Measurements from ENCODE around the gene MGLL. TPM values are rescaled to one million over a fixed set of nuclear protein-coding genes. Genes with fewer than 3 reads are reported as not detected.

The MGLL gene
- total and polyA plus RNA-seq, 2 donors (not counting 1 experiment from before 2014, with no cell fraction given): 1.7 to 6.9 TPM

- intact Hi-C loops (cut with micrococcal nuclease): loop anchor here (5.0 to 10.0 kb wide), 5 partner anchors 56 to 1666 kb away; partner anchors contain the start of genes MCM2, MGLL, SLC41A3 and TPRA1
- Histone ChIP-seq H2AFZ (ENCODE audit: insufficient read depth, low read depth, low read length, poor library complexity, severe bottlenecking) (peak overlapping the region; percentile 36), H3K27ac (ENCODE audit: low read length in 2 of 2) (no peak overlapping the region), H3K4me1 (ENCODE audit: control insufficient read depth in 2 of 2, insufficient read depth in 2 of 2, low read length in 2 of 2) (peaks cover 27 to 36% of the 10 kb centered on the region in 2 donors), H3K36me3 (replicated peaks in 1 of 2; ENCODE audit: control extremely low read depth in 1 of 2, control insufficient read depth in 1 of 2, extremely low read depth in 1 of 2, insufficient read depth in 2 of 2, low read length in 1 of 2) (no peaks in the 10 kb centered on the region), H3K9me3 (ENCODE audit: control extremely low read depth in 1 of 3, control insufficient read depth in 2 of 3, insufficient read depth in 1 of 3, low read length in 2 of 3) (no peaks in the 10 kb centered on the region), H3K27me3 (replicated peaks in 1 of 4; ENCODE audit: control extremely low read depth in 1 of 4, control insufficient read depth in 3 of 4, insufficient read depth in 4 of 4, low read length in 3 of 4) (no peaks in the 10 kb centered on the region), H3K4me3 (ENCODE audit: control extremely low read depth in 1 of 5, extremely low read depth in 1 of 5, insufficient read depth in 1 of 5, low read depth in 2 of 5, low read length in 4 of 5) (no peak overlapping the region), H3K79me2 (ENCODE audit: control insufficient read depth, insufficient read depth, low read length) (no peaks in the 10 kb centered on the region), H4K20me1 (ENCODE audit: control insufficient read depth, insufficient read depth, low read length, poor library complexity, severe bottlenecking) (no peaks in the 10 kb centered on the region), H3K9ac (ENCODE audit: low read length) (no peak overlapping the region), H3K4me2 (replicated peaks; ENCODE audit: low read depth, low read length, poor library complexity, severe bottlenecking) (peak overlapping the region; percentile 29)
- 3% methylated on average over 7 of the region's 12 CpGs for WGBS (ENCODE audit: insufficient coverage)
- DNase-seq (peak; percentile 32), ATAC-seq (ENCODE audit: low read depth) (no peak)
- ChIA-PET POLR2A (interaction anchor here (1.2 kb wide), 1 partner anchor 78 kb away, joined by 3 read pairs; no protein-coding TSS in a partner anchor), CTCF (interaction anchor here (0.7 to 1.4 kb wide), 8 partner anchors 12 to 209 kb away, joined by 3 read pairs; no protein-coding TSS in a partner anchor)
- no peaks in the 10 kb centered on the region for H3K9me3 Mint-ChIP-seq (ENCODE audit: insufficient read depth)
- H3K27me3 Mint-ChIP-seq: no peaks in the 10 kb centered on the region
- TF ChIP-seq EZH2 (IDR thresholded peaks at IDR 0.05; ENCODE audit: borderline replicate concordance, insufficient read depth, low read depth, low read length, poor library complexity, severe bottlenecking): no peak
- H3K4me1 Mint-ChIP-seq: peaks cover 53% of the 10 kb centered on the region
- peak overlapping the region; percentile 46 for H3K4me3 Mint-ChIP-seq
- peak overlapping the region; percentile 43 for H3K27ac Mint-ChIP-seq
Measured at GRCh38 chr3:127750226-127751031, 71.9 kb downstream of the MGLL start.

GRCh38 chr3:127749787-127750225, 72.5 kb downstream of the MGLL start:
- Histone ChIP-seq H3K4me3 (ENCODE audit: control extremely low read depth in 1 of 5, extremely low read depth in 1 of 5, insufficient read depth in 1 of 5, low read depth in 2 of 5, low read length in 4 of 5) (no peak overlapping the region), H2AFZ (ENCODE audit: insufficient read depth, low read depth, low read length, poor library complexity, severe bottlenecking) (peak overlapping the region; percentile 36), H3K27ac (ENCODE audit: low read length in 2 of 2) (no peak overlapping the region), H3K4me1 (ENCODE audit: control insufficient read depth in 2 of 2, insufficient read depth in 2 of 2, low read length in 2 of 2) (peaks cover 20 to 29% of the 10 kb centered on the region in 2 donors), H3K79me2 (ENCODE audit: control insufficient read depth, insufficient read depth, low read length) (no peaks in the 10 kb centered on the region), H3K4me2 (replicated peaks; ENCODE audit: low read depth, low read length, poor library complexity, severe bottlenecking) (peak overlapping the region; percentile 29), H3K36me3 (replicated peaks in 1 of 2; ENCODE audit: control extremely low read depth in 1 of 2, control insufficient read depth in 1 of 2, extremely low read depth in 1 of 2, insufficient read depth in 2 of 2, low read length in 1 of 2) (no peaks in the 10 kb centered on the region), H3K9ac (ENCODE audit: low read length) (no peak overlapping the region), H3K9me3 (ENCODE audit: control extremely low read depth in 1 of 3, control insufficient read depth in 2 of 3, insufficient read depth in 1 of 3, low read length in 2 of 3) (no peaks in the 10 kb centered on the region), H3K27me3 (replicated peaks in 1 of 4; ENCODE audit: control extremely low read depth in 1 of 4, control insufficient read depth in 3 of 4, insufficient read depth in 4 of 4, low read length in 3 of 4) (no peaks in the 10 kb centered on the region), H4K20me1 (ENCODE audit: control insufficient read depth, insufficient read depth, low read length, poor library complexity, severe bottlenecking) (no peaks in the 10 kb centered on the region)
- H3K27me3 Mint-ChIP-seq: no peaks in the 10 kb centered on the region
- no peaks in the 10 kb centered on the region for H3K9me3 Mint-ChIP-seq (ENCODE audit: insufficient read depth)
- TF ChIP-seq EZH2 (IDR thresholded peaks at IDR 0.05; ENCODE audit: borderline replicate concordance, insufficient read depth, low read depth, low read length, poor library complexity, severe bottlenecking) (no peak), CTCF (IDR thresholded peaks at IDR 0.05) (no peak)
- ATAC-seq (ENCODE audit: low read depth): no peak
- H3K27ac Mint-ChIP-seq: peak overlapping the region; percentile 43
- peaks cover 46% of the 10 kb centered on the region for H3K4me1 Mint-ChIP-seq
- ChIA-PET POLR2A (interaction anchor here (0.6 kb wide), 1 partner anchor 13 kb away, joined by 3 read pairs; no protein-coding TSS in a partner anchor), CTCF (interaction anchor here (0.7 to 1.4 kb wide), 6 partner anchors 34 to 210 kb away, joined by 3 read pairs; no protein-coding TSS in a partner anchor)
- intact Hi-C loops (cut with micrococcal nuclease): loop anchor here (5.0 to 10.0 kb wide), 5 partner anchors 55 to 1665 kb away; partner anchors contain the start of genes MCM2, MGLL, SLC41A3 and TPRA1
- DNase-seq: no peak
- whole genome bisulfite sequencing (ENCODE audit: insufficient coverage): 54% methylated on average over 7 of the region's 7 CpGs
- H3K4me3 Mint-ChIP-seq: peak overlapping the region; percentile 32
